Measurements from ENCODE around the gene NR6A1. TPM values are rescaled to one million over a fixed set of nuclear protein-coding genes. Genes with fewer than 3 reads are reported as not detected.

Gene NR6A1
- polyA plus RNA-seq, 6 donors from 2014 or later, result 0.08 to 0.11 TPM; not detected in 4

DNA sequence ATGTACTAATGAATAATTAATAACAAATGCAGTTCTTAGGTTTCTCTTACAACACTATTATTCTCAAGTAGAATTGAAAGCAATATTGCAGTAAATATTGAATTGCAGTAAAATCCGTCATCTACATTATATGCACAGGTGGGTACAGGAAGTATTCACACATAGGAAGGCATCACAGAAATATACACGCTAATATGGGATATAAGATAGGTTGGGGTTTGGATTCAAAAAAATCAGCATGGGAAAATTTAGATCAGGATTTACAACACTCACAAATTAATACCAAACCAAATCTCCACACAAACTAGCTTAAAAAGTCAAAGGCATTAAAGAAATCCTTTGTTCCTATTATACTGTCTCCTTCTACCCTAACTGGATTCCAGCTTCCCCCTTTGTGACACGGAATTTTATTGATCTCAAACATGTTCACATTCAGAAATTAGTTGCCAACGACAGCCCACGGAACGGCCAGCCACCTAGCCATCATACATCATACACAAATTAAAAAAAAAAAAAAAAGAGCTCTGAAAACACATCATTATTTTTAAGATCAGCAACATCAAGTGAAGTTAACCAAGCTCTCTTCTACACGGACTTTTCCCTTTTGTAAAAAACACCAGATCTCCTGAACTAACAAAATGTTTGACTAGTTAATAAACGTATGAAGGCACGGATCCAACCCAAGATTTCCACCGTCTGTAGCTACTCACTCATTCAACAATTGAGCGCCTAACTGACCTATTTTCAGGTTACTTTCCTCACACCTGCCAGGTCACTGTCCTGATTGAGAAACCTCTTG lies 2.2 kb downstream of the NR6A1 start:
- DNase-seq (no peak), ATAC-seq (ENCODE audit: low read depth in 2 of 2) (no peak)
- peaks cover 35 to 42% (median 36%) of the 10 kb centered on the region in 3 donors for H3K4me1 Mint-ChIP-seq
- peaks cover 39 to 45% (median 40%) of the 10 kb centered on the region in 3 donors for H3K27me3 Mint-ChIP-seq
- H3K4me3 Mint-ChIP-seq, result peak overlapping the region; percentile 52 to 97 (median 94)
- no peaks in the 10 kb centered on the region for H3K9me3 Mint-ChIP-seq
- peaks cover 0 to 10% of the 10 kb centered on the region in 2 donors for H3K36me3 Mint-ChIP-seq
- H3K27ac Mint-ChIP-seq, result peak overlapping the region in 1 of 6 donors; percentile 91

DNA sequence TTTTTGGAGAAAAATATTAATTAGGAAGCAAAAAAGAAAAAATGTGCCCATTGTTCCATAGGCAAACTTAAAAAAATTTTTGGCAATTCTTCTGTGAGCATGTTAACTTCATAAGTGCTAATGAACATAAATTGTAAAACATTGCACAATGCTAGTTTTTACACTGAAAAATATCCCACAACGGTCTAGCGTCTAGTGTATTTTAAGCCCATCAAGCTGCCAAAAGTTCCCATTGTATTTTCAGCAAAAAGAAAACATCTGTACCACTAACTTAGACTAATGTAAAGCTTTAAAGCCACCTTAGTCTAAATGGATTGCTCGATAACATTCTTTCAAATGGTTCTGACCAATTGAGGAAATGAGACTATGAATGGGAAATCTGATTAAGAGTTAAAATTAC lies 2.8 kb downstream of the NR6A1 start:
- H3K4me1 Mint-ChIP-seq, result peaks cover 35 to 38% (median 36%) of the 10 kb centered on the region in 3 donors
- no peak overlapping the region for H3K27ac Mint-ChIP-seq
- H3K27me3 Mint-ChIP-seq, result peaks cover 39 to 45% (median 40%) of the 10 kb centered on the region in 3 donors
- H3K9me3 Mint-ChIP-seq, result no peaks in the 10 kb centered on the region
- DNase-seq (no peak), ATAC-seq (ENCODE audit: low read depth in 2 of 2) (no peak)
- peak overlapping the region in 2 of 8 donors; percentile 82 to 97 for H3K4me3 Mint-ChIP-seq
- peaks cover 0 to 10% of the 10 kb centered on the region in 2 donors for H3K36me3 Mint-ChIP-seq

DNA sequence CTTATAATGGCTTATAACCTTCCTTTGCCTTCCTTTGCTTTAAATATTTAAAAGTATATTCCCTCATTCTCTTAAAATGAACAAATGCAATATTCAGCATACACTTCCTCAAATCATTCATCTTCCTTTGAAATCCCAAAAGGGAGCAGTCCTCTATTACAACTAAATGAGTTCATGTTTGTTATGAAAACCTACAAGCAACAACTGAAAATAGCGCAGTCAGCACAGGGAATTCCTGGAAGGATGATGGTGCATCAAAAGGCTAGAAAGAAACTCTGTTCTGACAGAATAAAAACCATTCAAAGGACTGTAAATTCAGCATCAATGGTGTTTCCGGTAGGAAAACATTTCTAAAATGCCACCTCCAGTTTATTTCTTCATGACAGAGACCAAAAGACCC lies 3.3 kb downstream of the NR6A1 start:
- ATAC-seq (ENCODE audit: low read depth in 2 of 2), result no peak
- DNase-seq, result no peak

DNA sequence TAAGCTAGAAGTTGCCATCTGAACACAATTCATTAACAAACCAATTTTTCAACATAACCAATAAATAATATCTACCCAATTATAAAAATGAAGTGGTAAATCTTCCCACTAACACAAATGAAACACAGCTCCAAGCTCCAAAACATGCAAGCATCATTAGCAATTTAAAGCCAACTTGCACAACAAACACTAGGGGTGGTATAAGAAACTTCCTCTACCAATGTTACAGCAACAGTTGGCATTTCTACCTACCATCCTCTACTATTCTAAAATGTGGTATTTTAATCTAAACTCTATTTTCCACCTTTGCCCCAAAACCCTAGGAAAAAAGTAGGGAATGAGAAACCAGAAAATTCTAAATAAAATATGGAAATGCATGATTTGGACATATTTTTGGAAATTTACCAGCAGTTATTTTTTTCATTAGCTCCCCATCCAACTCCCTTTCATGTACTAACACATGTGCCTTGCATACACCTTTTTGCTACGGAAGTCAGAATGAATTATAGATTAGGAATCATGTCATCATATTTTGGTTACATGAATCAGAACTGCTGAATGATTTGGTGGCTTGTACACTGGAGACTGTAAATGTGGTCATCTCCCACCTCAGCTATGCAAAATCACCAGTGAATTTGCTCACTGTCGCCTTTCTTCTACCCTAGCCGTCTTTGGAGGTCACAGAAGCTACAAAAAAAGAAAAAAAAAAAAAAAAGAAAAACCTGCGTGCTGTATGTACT lies 4.1 kb downstream of the NR6A1 start:
- H3K36me3 Mint-ChIP-seq, result peaks cover 0 to 10% of the 10 kb centered on the region in 2 donors
- H3K9me3 Mint-ChIP-seq, result no peaks in the 10 kb centered on the region
- H3K27me3 Mint-ChIP-seq, result peaks cover 33 to 39% (median 38%) of the 10 kb centered on the region in 3 donors
- no peak overlapping the region for H3K4me3 Mint-ChIP-seq
- H3K4me1 Mint-ChIP-seq, result peaks cover 27 to 31% (median 28%) of the 10 kb centered on the region in 3 donors
- ATAC-seq (ENCODE audit: low read depth in 2 of 2) (no peak), DNase-seq (no peak)
- H3K27ac Mint-ChIP-seq, result no peak overlapping the region

More for the DNA sequence above, 3.3 kb downstream of the NR6A1 start:
- peaks cover 0 to 10% of the 10 kb centered on the region in 2 donors for H3K36me3 Mint-ChIP-seq
- peaks cover 39 to 45% (median 40%) of the 10 kb centered on the region in 3 donors for H3K27me3 Mint-ChIP-seq
- H3K4me1 Mint-ChIP-seq, result peaks cover 35 to 38% (median 36%) of the 10 kb centered on the region in 3 donors
- H3K27ac Mint-ChIP-seq, result no peak overlapping the region
- H3K9me3 Mint-ChIP-seq, result no peaks in the 10 kb centered on the region
- H3K4me3 Mint-ChIP-seq, result no peak overlapping the region

DNA sequence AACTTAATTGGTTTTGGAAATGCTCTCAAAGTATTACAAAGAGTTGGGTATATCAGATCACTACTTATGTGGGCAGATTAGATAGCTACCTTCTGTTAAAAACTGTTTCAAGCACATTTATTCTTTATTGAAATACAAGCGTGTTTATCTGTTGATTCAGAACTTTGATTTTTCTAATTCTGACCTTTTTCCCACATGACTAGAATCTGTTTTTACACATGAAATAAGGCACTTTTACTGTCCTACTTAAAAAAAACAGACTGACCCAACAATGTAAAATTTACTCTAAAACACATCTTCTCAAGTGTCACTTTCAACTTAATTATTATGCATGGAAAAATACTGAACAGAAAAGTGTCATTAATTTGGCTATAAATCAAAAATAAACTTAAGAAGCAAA lies 4.8 kb downstream of the NR6A1 start:
- ATAC-seq (ENCODE audit: low read depth in 2 of 2) (no peak), DNase-seq (no peak)
- Mint-ChIP-seq H3K36me3 (peaks cover 0 to 10% of the 10 kb centered on the region in 2 donors), H3K27ac (no peak overlapping the region), H3K4me3 (no peak overlapping the region), H3K9me3 (no peaks in the 10 kb centered on the region), H3K27me3 (peaks cover 33 to 42% (median 37%) of the 10 kb centered on the region in 3 donors), H3K4me1 (peaks cover 21 to 25% (median 24%) of the 10 kb centered on the region in 3 donors)

DNA sequence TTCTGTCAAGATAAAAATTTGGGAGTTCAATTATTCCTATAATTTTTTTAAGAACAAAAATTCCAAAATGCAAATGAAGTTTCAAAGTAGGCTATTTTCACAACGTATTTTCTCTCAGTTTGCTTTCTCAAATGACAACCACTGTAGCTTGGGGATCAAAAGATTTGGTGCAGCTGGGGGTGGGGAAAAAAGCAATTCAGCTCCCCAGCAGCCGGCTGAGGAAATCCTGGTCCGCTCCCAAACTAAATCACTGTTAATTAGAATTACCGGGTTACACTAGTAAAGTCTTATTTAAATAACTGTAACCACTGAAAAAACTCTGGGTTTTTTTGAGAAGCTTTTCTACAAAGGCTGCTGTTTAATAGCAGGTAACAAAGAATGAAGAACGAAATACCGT lies 5.7 kb downstream of the NR6A1 start:
- ATAC-seq (ENCODE audit: low read depth in 2 of 2) (no peak), DNase-seq (no peak)
- Mint-ChIP-seq H3K36me3 (peaks cover 0 to 8% of the 10 kb centered on the region in 2 donors), H3K4me3 (no peak overlapping the region), H3K27me3 (peaks cover 30 to 40% (median 36%) of the 10 kb centered on the region in 3 donors), H3K27ac (no peak overlapping the region), H3K9me3 (no peaks in the 10 kb centered on the region), H3K4me1 (peaks cover 17 to 23% (median 20%) of the 10 kb centered on the region in 3 donors)

DNA sequence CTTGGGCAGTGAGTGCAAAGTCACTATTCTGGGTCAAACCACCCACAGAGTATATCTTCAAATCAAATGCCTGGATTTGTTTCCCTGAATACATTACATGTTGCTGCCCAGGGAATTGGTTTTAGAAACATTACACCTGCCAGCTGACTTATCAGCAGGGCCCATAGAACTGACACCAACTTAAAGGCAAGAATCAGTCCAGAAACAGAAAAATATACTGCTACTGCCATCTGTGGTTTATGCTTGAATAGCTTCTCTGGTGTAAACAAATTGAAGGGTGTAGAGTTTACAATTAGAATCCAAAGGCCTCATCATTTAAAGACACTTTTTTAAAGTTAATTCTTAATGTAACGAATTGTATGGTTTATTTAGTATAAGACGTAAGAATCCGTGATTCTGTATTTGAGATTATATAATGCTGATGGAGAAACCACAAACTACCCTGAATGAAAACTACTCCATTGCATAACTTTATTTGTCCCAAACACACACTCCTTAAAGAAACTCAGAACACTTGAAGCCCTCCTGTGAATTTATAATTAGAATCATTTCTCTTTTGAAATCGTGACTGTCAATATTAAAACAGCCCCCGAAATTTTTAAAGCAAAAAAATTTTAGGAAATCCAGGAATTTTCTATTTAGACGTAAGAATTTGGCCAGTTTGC lies 6.2 kb downstream of the NR6A1 start:
- H3K27ac Mint-ChIP-seq, result peak overlapping the region in 1 of 6 donors; percentile 24
- peaks cover 0 to 2% of the 10 kb centered on the region in 2 donors for H3K36me3 Mint-ChIP-seq
- peak; percentile 38 to 39 for ATAC-seq (ENCODE audit: low read depth in 2 of 2)
- no peak overlapping the region for H3K4me3 Mint-ChIP-seq
- H3K9me3 Mint-ChIP-seq, result no peaks in the 10 kb centered on the region
- peaks cover 25 to 35% (median 32%) of the 10 kb centered on the region in 3 donors for H3K27me3 Mint-ChIP-seq
- DNase-seq, result no peak
- peaks cover 12 to 19% (median 14%) of the 10 kb centered on the region in 3 donors for H3K4me1 Mint-ChIP-seq

DNA sequence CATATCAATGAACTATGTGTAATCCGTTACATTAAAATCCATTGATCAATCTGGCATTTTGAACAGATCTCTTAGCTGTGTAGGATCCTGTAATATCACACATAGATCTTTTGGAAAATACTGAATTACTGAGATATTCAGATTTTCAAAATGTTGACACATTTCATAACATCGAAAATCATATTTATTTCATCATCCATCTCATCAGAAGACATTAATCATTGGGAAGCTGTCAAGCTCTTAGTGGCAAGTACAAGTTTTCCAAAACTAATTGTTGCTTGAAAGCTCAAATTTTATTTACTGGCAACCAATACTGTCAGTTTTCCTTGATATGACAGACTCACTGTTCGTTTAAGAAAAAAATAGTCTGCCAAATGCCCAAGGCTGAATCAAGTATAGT lies 8.5 kb downstream of the NR6A1 start:
- peaks cover 8 to 28% (median 18%) of the 10 kb centered on the region in 3 donors for H3K27me3 Mint-ChIP-seq
- no peaks in the 10 kb centered on the region for H3K9me3 Mint-ChIP-seq
- DNase-seq (no peak), ATAC-seq (ENCODE audit: low read depth in 2 of 2) (no peak)
- no peaks in the 10 kb centered on the region for H3K36me3 Mint-ChIP-seq
- peaks cover 0 to 17% (median 4%) of the 10 kb centered on the region in 3 donors for H3K4me1 Mint-ChIP-seq
- H3K27ac Mint-ChIP-seq, result no peak overlapping the region
- no peak overlapping the region for H3K4me3 Mint-ChIP-seq

DNA sequence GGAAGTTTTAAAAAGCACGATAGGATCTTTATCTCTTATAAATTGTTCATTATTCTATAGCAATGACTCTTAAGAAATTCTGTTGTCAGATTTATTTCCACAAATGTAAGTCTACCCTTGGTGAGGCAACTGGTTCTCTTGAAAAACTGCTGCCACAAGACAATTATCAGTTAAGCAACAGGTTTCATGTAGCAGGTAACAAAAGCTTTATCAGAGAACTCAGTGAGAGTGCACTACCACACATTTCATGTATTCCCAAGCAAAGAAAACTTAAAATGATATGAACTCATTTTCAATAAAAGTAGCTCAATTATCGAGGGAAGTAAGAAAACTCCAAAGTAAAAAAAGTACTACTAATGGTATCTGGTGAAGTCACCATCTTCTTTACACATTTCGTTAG lies 9.4 kb downstream of the NR6A1 start:
- Mint-ChIP-seq H3K36me3 (no peaks in the 10 kb centered on the region), H3K27ac (no peak overlapping the region), H3K4me3 (no peak overlapping the region), H3K9me3 (no peaks in the 10 kb centered on the region), H3K27me3 (peaks cover 8 to 31% (median 13%) of the 10 kb centered on the region in 3 donors), H3K4me1 (peaks cover 0 to 18% (median 1%) of the 10 kb centered on the region in 3 donors)
- no peak for ATAC-seq (ENCODE audit: low read depth in 2 of 2)
- DNase-seq, result no peak

DNA sequence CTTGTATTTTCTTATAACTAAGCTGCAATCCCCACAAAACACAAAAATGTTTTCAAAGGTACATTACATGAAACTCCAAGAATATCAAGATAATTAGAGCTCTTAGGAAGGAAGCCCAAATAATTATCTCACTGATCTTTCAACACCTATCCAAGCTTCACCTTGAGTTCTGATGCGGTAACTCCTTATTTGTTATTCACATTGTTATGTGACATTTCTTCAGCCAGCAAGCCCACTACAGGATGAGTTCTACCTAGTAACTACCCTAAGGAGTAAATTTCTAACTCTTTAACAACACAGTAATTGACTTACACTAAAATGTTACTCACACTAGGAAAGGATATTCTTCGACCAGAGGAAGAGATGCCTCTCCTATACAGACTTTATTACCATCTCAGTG lies 9.9 kb downstream of the NR6A1 start:
- no peaks in the 10 kb centered on the region for H3K9me3 Mint-ChIP-seq
- H3K27ac Mint-ChIP-seq, result no peak overlapping the region
- H3K27me3 Mint-ChIP-seq, result peaks cover 9 to 33% (median 13%) of the 10 kb centered on the region in 3 donors
- H3K36me3 Mint-ChIP-seq, result no peaks in the 10 kb centered on the region
- ATAC-seq (ENCODE audit: low read depth in 2 of 2) (no peak), DNase-seq (no peak)
- no peak overlapping the region for H3K4me3 Mint-ChIP-seq
- H3K4me1 Mint-ChIP-seq, result peaks cover 0 to 18% (median 0%) of the 10 kb centered on the region in 3 donors

DNA sequence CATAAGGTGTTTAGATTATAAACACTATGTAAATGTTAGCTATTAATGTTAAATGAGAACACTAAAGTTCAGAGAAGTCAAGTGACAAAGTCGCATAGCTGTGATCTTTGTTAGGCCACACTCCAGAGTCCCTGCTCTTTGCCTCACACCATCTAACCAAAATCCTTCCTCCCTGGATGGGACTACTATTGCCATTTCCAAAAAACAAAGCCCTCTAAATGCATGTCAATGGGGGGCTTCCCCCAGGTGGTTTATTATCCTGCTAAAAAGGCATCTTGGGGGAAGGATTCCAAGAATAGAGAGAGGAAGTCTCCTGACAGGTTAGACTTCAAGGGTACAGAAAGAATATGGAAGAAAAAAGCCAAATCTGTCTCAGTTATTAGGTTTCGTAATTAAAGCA lies 10.4 kb downstream of the NR6A1 start:
- Mint-ChIP-seq H3K4me1 (peaks cover 0 to 18% (median 0%) of the 10 kb centered on the region in 3 donors), H3K27me3 (peaks cover 10 to 37% (median 13%) of the 10 kb centered on the region in 3 donors), H3K4me3 (no peak overlapping the region), H3K27ac (no peak overlapping the region), H3K9me3 (no peaks in the 10 kb centered on the region), H3K36me3 (no peaks in the 10 kb centered on the region)
- ATAC-seq (ENCODE audit: low read depth in 2 of 2) (no peak), DNase-seq (no peak)

DNA sequence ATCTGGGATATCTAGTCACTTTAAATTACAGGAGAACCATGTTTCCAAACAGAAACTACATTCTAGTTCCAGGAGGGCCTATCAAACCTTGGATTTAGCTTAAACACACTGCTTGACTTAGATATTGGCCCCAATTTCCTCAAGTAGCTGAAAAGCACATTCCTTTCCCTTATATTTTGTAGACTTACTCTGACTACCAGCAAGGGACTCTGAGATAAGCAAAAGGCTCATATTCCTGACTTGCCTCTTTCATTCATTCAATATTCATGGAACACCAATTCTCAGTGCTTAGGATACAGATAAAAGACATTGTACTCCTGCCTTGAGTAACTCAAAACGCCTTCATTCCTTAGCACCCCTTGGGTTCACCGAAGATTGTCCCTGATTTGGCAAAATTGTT lies 11.8 kb downstream of the NR6A1 start:
- Mint-ChIP-seq H3K27ac (peak overlapping the region in 1 of 6 donors; percentile 14), H3K4me1 (peaks cover 0 to 11% (median 0%) of the 10 kb centered on the region in 3 donors)

DNA sequence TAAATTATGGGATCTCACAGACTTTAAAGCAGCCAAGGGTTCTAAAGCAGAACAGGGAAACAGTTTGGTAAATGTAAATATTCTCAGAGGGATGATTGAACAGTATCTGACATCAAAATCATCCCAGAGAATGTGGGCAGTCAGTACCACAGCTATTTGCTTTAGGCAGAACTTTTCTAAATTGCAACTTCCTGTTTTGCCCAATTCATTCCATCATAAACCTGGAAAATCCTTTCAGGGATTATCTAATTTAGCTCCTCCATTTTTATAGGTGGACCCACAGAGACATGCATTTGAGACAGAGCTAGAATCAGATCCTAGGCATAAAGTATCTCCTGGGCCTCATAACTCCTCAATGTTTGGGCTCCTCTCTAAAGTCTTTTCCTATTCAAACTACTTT lies 12.4 kb downstream of the NR6A1 start:
- Mint-ChIP-seq H3K4me1 (peaks cover 0 to 9% (median 0%) of the 10 kb centered on the region in 3 donors), H3K4me3 (no peak overlapping the region), H3K36me3 (no peaks in the 10 kb centered on the region), H3K27ac (no peak overlapping the region), H3K27me3 (peaks cover 20 to 47% (median 24%) of the 10 kb centered on the region in 3 donors), H3K9me3 (no peaks in the 10 kb centered on the region)
- ATAC-seq (ENCODE audit: low read depth in 2 of 2), result no peak
- DNase-seq, result no peak

More for the DNA sequence above, 11.8 kb downstream of the NR6A1 start:
- ATAC-seq (ENCODE audit: low read depth in 2 of 2) (no peak), DNase-seq (no peak)
- Mint-ChIP-seq H3K36me3 (no peaks in the 10 kb centered on the region), H3K4me3 (no peak overlapping the region), H3K9me3 (no peaks in the 10 kb centered on the region), H3K27me3 (peaks cover 20 to 45% (median 21%) of the 10 kb centered on the region in 3 donors)

Data from naive B cell (primary cell).